NT2/D1 (cell line): ENCODE data around the gene LEMD2.

ENCODE experiments used
- YY1 ChIP-seq: IDR thresholded peaks from 2 replicates; pipeline ENCODE4 v1.6.1; 2011; ENCODE audit not compliant: insufficient read length, insufficient read depth
- ZNF274 ChIP-seq: IDR thresholded peaks from 2 replicates; pipeline ENCODE4 v1.6.1; 2011; ENCODE audit warnings: mild to moderate bottlenecking, low read depth, low read length

DNA sequence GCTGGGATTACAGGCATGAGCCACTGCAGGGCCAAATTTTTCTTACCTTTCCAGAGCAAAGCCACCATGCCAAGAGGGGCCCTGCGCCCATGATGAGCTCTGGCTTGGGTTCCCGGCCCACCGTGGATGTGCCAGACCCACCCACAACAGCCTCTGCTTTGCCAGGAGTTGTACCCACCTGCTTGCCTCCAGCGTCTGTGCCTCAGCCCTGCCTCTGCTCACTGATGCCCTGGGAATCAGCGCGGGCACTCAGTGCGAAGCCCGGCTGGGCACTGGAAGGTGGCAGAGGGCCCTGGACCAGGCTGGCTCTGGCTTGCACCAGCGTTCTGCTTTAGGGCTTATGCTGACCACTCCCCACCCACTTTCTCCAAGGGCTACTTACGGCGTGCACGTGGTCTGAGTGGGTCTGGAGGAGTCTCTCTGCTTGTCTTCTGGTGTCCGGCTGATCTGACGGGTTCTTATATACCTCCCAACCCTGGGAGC, 14.7 kb upstream of the LEMD2 start, which contains the start of gene MLN:
- TF ChIP-seq YY1 (no peak), ZNF274 (no peak)
